OCI-LY1 (cell line): ENCODE results near the gene OR5D18.
"Not testable (repeated sequence)": the region's sequence is repeated elsewhere in the genome, so short reads cannot be mapped to it uniquely, and the experiment has no call there.

Experiments
- EZH2 ChIP-seq: fragments of 200-600 bp; sonication (generic), shearing (Covaris generic); IDR thresholded peaks from 2 replicates; pipeline ENCODE4 v1.8.0; 2017; ENCODE audit warnings: borderline replicate concordance, mixed run types, mild to moderate bottlenecking, antibody characterized with exemption, low read length, moderate library complexity, mixed read lengths
- TF ChIP-seq, protein P1 (sequence below): fragments of 200-600 bp; sonication (generic), shearing (Covaris generic); IDR thresholded peaks from 2 replicates; pipeline ENCODE4 v1.5.1; 2017; ENCODE audit warnings: mild to moderate bottlenecking, antibody characterized with exemption, low read length, moderate library complexity, mixed read lengths

DNA sequence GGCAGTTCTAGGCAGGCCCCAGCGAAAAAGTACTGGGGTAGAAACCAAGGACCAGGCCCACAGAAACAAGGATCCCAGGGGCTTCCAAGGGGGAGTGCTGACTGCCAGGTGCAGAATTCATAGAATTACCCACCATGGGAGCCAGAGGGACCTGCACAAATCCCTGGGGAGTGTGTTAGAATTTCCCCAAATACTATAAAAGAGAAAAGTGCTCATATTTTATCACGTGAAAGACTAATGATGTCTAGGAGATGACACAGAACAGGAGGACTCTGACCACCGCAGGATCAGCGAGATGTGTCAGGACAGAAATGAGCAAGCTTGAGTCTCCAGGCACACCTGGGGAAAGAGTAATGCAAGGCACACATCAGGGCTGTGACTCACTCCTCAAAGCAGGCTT lies 47.9 kb downstream of the OR5D18 start:
- TF ChIP-seq, protein P1, sequence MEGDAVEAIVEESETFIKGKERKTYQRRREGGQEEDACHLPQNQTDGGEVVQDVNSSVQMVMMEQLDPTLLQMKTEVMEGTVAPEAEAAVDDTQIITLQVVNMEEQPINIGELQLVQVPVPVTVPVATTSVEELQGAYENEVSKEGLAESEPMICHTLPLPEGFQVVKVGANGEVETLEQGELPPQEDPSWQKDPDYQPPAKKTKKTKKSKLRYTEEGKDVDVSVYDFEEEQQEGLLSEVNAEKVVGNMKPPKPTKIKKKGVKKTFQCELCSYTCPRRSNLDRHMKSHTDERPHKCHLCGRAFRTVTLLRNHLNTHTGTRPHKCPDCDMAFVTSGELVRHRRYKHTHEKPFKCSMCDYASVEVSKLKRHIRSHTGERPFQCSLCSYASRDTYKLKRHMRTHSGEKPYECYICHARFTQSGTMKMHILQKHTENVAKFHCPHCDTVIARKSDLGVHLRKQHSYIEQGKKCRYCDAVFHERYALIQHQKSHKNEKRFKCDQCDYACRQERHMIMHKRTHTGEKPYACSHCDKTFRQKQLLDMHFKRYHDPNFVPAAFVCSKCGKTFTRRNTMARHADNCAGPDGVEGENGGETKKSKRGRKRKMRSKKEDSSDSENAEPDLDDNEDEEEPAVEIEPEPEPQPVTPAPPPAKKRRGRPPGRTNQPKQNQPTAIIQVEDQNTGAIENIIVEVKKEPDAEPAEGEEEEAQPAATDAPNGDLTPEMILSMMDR: not testable (repeated sequence)
- TF ChIP-seq EZH2: not testable (repeated sequence)
